Measurements from ENCODE around the gene CEBPA.
"Not testable (repeated sequence)": the region's sequence is repeated elsewhere in the genome, so short reads cannot be mapped to it uniquely, and the experiment has no call there.

The CEBPA gene

GRCh38 chr19:33325920-33326319 is 23.6 kb upstream of the CEBPA start:
- peak in 34 of 56 donors; percentile 9 to 82 (median 41) for DNase-seq

- DNase-seq = no peak
These were observed 22.3 kb upstream of the CEBPA start for GRCh38 chr19:33324628-33325027.

- DNase-seq = no peak
These were observed 20.9 kb upstream of the CEBPA start for GRCh38 chr19:33323093-33323820.

GRCh38 chr19:33320636-33321035 is 18.3 kb upstream of the CEBPA start:
- no peak for DNase-seq

GRCh38 chr19:33317991-33318390 is 15.7 kb upstream of the CEBPA start:
- DNase-seq = not testable (repeated sequence)

- no peak for DNase-seq
These were observed 15.2 kb upstream of the CEBPA start for GRCh38 chr19:33317517-33317916.

GRCh38 chr19:33316541-33317264 is 14.4 kb upstream of the CEBPA start:
- DNase-seq = no peak

- DNase-seq = not testable (repeated sequence)
These were observed 10.5 kb upstream of the CEBPA start for GRCh38 chr19:33312808-33313207.

- no peak for DNase-seq
These were observed 9.7 kb upstream of the CEBPA start for GRCh38 chr19:33312065-33312464.

GRCh38 chr19:33311326-33311682 is 9.0 kb upstream of the CEBPA start:
- no peak for DNase-seq

GRCh38 chr19:33310606-33311325 is 8.4 kb upstream of the CEBPA start:
- DNase-seq = no peak

GRCh38 chr19:33309826-33310225 is 7.5 kb upstream of the CEBPA start:
- DNase-seq = no peak

- DNase-seq = no peak
These were observed 4.8 kb upstream of the CEBPA start for GRCh38 chr19:33306853-33307792.

GRCh38 chr19:33306191-33306590 is 3.9 kb upstream of the CEBPA start:
- no peak for DNase-seq

- no peak for DNase-seq
These were observed 2.7 kb upstream of the CEBPA start for GRCh38 chr19:33304760-33305647.

- no peak for DNase-seq
These were observed 2.0 kb upstream of the CEBPA start for GRCh38 chr19:33304371-33304759.

- no peak for DNase-seq
These were observed 1.5 kb upstream of the CEBPA start for GRCh38 chr19:33303791-33304345.

- DNase-seq = peak in 4 of 56 donors; percentile 25 to 64 (median 50)
These were observed 848 bp upstream of the CEBPA start for GRCh38 chr19:33302974-33303790.

GRCh38 chr19:33301900-33302174 is 497 bp downstream of the CEBPA start:
- no peak for DNase-seq

Measured in amygdala (tissue), 56 donors.